ENCODE results near the gene KCNE3.
"Not testable (repeated sequence)": the region's sequence is repeated elsewhere in the genome, so short reads cannot be mapped to it uniquely, and the experiment has no call there.

The KCNE3 gene

GRCh38 chr11:74444173-74444826 lies 23.0 kb downstream of the KCNE3 start:
- DNase-seq (ENCODE audit: extremely low read depth in 1 of 2, low read depth in 1 of 2) = no peak

DNA sequence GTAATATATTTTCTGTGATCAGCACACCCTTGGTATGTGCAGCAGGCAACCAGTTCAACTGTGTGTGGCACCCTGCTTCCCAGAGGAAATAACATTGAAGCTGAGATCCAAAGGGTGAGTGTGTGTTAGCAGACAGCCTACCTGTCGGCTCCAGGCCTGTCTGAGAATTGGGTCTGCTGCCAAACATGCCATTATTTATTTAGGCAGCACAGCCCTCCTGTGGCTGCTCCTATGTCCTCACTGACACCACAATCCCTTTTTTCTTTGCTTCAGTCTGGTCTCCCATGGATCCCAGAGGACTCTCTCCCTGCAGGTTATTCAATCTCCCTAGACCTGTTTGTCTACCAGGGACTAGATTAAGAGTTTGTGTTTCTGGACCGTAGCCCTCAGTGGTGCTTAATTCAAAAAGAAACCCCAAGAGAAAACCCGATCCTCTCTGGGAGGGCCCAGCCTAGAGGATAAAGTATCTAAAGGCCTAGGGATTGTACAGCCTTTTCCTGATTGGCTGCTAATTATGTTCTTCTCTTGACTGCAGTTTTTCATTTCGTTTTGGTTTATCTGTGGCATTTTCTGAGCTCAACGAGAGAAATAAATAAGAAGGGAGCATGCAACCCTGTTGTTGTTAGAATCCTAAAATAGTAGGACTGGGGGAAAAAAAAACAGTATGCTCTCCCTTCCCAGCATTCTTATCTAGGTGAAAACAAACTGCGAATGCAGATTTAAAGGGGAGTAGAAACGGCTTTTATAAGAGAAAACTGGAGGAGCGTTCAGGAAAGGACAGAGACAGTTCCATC lies 24.1 kb downstream of the KCNE3 start:
- no peak for DNase-seq (ENCODE audit: extremely low read depth in 1 of 2, low read depth in 1 of 2)

DNA sequence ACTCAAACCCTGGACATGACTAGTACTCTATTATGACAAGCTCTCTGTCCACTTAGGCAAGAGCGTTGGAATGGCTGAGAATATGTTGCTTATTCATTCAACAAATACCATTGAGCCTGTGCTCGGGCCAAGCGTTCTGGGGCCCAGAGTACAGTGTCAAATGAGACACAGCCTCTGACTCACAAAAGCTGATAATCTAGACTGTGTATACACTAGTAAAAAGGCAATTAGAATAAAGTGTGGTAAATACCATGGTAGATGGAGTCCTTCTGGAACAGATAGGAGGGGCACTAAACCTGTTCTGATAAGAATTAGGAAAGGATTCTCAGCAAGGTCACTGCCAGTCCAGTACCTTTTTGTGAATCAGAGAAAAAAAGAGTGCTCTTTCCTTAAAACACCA lies 24.7 kb downstream of the KCNE3 start:
- no peak for DNase-seq (ENCODE audit: extremely low read depth in 1 of 2, low read depth in 1 of 2)

GRCh38 chr11:74438681-74439080 lies 28.7 kb downstream of the KCNE3 start:
- DNase-seq (ENCODE audit: extremely low read depth in 1 of 2, low read depth in 1 of 2) = no peak

- DNase-seq (ENCODE audit: extremely low read depth in 1 of 2, low read depth in 1 of 2) = no peak
Measured at GRCh38 chr11:74437441-74438042, 29.8 kb downstream of the KCNE3 start.

DNA sequence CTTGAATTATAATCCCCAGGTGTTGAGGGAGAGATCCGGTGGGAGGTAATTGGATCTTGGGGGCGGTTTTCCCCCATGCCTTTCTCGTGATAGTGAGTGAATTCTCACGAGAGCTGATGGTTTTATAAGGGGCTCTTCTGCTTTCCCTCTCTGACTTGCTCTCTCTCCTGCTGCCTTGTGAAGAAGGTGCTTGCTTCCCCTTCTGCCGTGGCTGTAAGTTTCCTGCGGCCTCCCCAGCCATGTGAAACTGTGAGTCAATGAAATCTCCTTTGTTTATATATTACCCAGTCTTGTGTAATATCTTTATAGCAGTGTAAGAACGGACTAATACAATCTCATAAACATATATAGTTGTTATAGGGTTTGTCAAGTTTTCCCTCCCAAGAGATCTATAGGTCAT lies 32.8 kb downstream of the KCNE3 start:
- DNase-seq (ENCODE audit: extremely low read depth in 1 of 2, low read depth in 1 of 2) = no peak

DNA sequence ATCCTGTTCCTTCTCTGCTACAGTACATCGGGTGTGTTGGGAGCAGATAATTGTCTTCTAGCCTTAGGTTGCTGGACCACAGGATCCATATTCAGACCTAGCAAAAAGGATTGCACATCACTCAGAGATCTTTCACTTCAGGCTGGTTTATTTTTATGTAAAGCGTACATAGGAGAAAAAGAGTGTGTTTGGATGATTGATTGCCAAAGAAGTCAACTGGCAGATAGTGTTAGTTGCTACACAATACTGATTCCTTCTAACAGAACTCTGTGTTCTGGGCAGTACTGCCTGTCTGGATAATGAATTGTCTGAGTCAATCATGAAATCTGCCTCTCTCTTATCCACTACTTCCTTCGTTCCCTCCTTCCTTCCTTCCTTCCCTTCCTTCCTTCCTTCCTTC lies 38.1 kb downstream of the KCNE3 start:
- DNase-seq (ENCODE audit: extremely low read depth in 1 of 2, low read depth in 1 of 2) = no peak

GRCh38 chr11:74427384-74427886 lies 39.9 kb downstream of the KCNE3 start:
- DNase-seq (ENCODE audit: extremely low read depth in 1 of 2, low read depth in 1 of 2) = no peak

GRCh38 chr11:74425100-74425499 lies 42.2 kb downstream of the KCNE3 start:
- DNase-seq (ENCODE audit: extremely low read depth in 1 of 2, low read depth in 1 of 2) = no peak

DNA sequence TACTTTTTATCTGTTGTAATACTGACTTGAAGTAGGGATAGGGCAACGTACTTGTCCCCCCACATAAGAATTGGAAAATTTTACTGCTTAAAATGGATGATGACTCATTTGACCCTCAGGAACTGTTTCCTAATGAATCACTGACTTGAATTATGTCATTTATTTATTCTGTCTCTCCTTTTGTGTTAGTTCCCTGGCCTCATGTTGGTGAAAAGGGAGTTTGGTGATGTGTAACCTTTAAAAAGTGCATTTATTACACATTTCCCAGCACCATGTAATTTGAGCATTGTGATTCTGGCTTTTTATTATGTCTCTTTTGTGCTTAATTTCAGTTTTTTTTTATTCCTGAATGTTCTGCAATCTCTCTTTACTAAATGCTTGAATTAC lies 48.8 kb downstream of the KCNE3 start:
- DNase-seq (ENCODE audit: extremely low read depth in 1 of 2, low read depth in 1 of 2) = no peak

GRCh38 chr11:74417860-74418508 lies 49.4 kb downstream of the KCNE3 start:
- no peak for DNase-seq (ENCODE audit: extremely low read depth in 1 of 2, low read depth in 1 of 2)

DNA sequence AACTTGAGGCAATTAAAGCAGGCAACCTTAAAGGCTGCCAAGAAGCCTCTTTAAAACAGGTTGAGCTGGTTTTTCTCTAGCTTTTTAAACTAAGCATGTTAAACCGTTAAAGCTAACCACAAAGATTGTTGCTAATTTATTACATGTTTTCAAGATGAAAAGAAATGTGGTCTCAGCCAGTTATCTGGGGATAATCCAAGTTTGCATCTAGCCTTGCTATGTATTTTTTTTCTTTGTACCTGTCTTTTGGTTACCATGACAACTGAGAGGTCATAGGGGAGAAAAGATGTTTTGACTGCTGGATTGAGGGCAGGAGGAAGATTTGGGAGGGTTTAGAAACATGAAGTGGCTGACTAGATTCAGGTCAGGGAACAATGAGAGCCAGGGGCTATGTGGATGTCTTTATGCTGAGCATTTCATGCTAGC lies 50.0 kb downstream of the KCNE3 start:
- DNase-seq (ENCODE audit: extremely low read depth in 1 of 2, low read depth in 1 of 2) = no peak

DNA sequence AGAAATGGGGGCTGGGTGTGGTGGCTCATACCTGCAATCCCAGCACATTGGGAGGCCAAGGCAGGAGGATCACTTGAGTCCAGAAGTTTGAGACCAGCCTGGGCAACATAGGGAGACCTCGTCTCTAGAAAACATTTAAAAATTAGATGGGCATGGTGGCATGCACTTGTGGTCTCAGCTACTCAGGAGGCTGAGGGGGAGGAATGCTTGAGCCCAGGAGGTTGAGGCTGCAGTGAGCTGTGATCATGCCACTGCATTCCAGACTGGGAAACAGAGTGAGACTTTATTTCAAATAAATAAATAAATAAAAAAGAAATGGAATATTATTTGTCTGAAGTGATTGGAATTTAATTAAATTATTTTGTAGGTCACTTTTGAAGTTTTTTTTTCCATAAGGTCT lies 50.4 kb downstream of the KCNE3 start:
- DNase-seq (ENCODE audit: extremely low read depth in 1 of 2, low read depth in 1 of 2) = not testable (repeated sequence)

DNA sequence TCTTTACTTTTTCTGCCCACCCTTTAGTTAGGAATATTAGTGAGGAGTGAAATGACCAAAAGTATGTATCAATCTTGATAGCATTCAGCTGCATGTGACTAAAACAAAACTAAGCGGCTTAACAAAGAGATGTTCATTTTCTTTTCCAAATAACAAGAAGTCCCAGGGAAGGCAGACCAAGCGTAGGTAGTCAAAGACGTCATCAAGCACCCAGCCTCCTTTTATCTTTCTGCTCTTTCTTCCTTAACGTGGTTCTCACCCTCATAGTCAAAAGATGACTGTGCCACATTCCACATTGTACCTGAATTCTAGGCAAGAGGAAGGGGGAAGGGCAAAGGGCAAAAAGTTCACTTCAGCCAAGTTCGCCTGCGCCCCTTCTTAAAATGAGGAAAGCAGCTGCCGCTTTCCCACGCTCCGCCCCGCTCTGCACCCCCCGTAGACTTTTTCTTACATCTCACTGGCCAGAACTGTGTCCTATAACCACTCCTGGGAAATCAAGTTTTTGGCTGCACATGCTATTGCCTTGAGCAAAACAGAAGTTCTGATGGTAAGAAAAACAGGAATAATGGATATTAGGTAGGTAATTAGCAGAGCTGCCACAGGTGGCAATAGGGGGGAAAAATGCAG lies 54.5 kb downstream of the KCNE3 start:
- no peak for DNase-seq (ENCODE audit: extremely low read depth in 1 of 2, low read depth in 1 of 2)

DNA sequence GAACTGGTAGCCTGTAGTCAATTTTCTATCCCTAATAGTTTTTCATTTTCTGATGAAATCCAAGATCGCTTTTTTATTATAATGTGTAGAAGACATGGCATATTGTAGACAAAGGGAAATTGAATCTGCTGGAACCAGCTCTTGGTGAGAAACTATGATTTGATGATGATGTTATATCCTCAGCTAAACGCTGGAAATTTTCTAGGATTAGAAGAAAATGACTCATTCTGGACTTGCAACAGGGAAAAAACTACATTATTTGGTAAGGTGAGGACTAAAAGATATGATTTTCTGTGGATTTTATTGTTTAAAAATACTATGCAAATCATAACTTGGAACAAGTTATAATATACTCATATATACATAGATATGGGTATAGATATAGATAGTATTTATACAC lies 55.0 kb downstream of the KCNE3 start:
- DNase-seq (ENCODE audit: extremely low read depth in 1 of 2, low read depth in 1 of 2) = no peak

DNA sequence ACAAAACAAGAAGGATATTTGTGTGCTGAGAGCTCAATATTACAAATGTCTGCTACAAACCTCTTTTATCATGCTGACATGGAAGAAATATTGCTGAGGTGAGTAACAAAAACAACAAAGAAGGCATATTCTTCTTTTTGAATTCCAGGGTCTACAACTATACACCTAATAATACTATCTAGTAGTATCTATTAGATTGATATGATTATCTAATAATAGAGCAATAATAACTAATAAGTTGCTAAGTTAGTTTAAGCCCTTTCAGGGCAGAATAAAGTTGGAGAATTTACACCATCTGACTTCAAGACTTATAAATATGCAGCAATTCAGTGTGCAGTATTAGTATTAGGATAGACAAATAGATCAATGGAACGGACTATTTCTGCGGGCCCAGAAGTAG lies 57.7 kb downstream of the KCNE3 start:
- DNase-seq (ENCODE audit: extremely low read depth in 1 of 2, low read depth in 1 of 2) = no peak

All from activated CD8-positive, alpha-beta memory T cell treated with anti-CD3 and anti-CD28 coated beads for 1 hour (primary cell).